A549 (cell line): ENCODE measurements around the gene UHRF2.
A peak's percentile ranks its signal among the peaks of the same experiment; 100 is the strongest.

Experiments used
- BHLHE40 ChIP-seq: IDR thresholded peaks from 2 replicates; pipeline ENCODE4 v1.6.1; 2012; ENCODE audit warnings: low read depth, low read length, inconsistent platforms
- CTCF ChIP-seq: fragments of >200 bp; sonication (Bioruptor Twin); formaldehyde crosslinking; IDR thresholded peaks from 3 replicates; pipeline ENCODE4 v1.5.1; 2016
- ELK1 ChIP-seq: fragments of 150-350 bp; IDR thresholded peaks from 2 replicates; pipeline ENCODE4 v1.6.1; 2014; ENCODE audit warnings: low read depth, mild to moderate bottlenecking, low read length
- FOXS1 ChIP-seq: fragments of 250-450 bp; sonication (Bioruptor Pico); IDR thresholded peaks from 2 replicates; pipeline ENCODE4 v1.5.0; 2020; ENCODE audit warnings: mild to moderate bottlenecking, moderate library complexity
- HES2 ChIP-seq: fragments of >200 bp; sonication (Bioruptor Twin); formaldehyde crosslinking; IDR thresholded peaks from 2 replicates; pipeline ENCODE4 v1.6.1; 2016
- KDM5A ChIP-seq: fragments of 200-600 bp; sonication (generic); IDR thresholded peaks from 2 replicates; pipeline ENCODE4 v1.6.1; 2016; ENCODE audit warnings: antibody characterized with exemption, mild to moderate bottlenecking
- MAFK ChIP-seq: fragments of 450-650 bp; IDR thresholded peaks from 2 replicates; pipeline ENCODE4 v1.6.1; 2014; ENCODE audit not compliant: partially characterized antibody
- MAX ChIP-seq: IDR thresholded peaks from 2 replicates; pipeline ENCODE4 v1.6.1; 2012
- PBX3 ChIP-seq: IDR thresholded peaks from 2 replicates; pipeline ENCODE4 v1.6.1; 2012
- PHF8 ChIP-seq: fragments of 200-600 bp; sonication (generic); IDR thresholded peaks from 2 replicates; pipeline ENCODE4 v1.6.1; 2016; ENCODE audit warnings: low read depth, mild to moderate bottlenecking, antibody characterized with exemption, moderate library complexity, borderline replicate concordance
- POLR2A ChIP-seq: IDR thresholded peaks from 2 replicates; pipeline ENCODE4 v1.6.1; 2012; ENCODE audit warnings: mild to moderate bottlenecking, low read length
- POLR2AphosphoS2 ChIP-seq: conservative IDR thresholded peaks from 2 replicates; pipeline ENCODE4 v1.6.1; 2012; ENCODE audit warnings: low read length, improper control_type of control experiment, inconsistent platforms
- RAD21 ChIP-seq, 2 experiments: fragments of >200 bp in 1 of 2; sonication (Bioruptor Twin) in 1 of 2; formaldehyde crosslinking in 1 of 2; IDR thresholded peaks in 1 of 2; conservative IDR thresholded peaks in 1 of 2; 2 replicates in 1 of 2; 3 replicates in 1 of 2; pipeline ENCODE4 v1.6.1; 2012 to 2018; ENCODE audit warnings: inconsistent platforms in 1 of 2
- REST ChIP-seq: fragments of 200-600 bp; sonication (generic); IDR thresholded peaks from 2 replicates; pipeline ENCODE4 v1.6.1; 2016; ENCODE audit warnings: antibody characterized with exemption, mild to moderate bottlenecking, moderate library complexity

GRCh38 chr9:6413365-6414246, 607 bp downstream of the UHRF2 start:
- TF ChIP-seq POLR2A (no peak), CTCF (no peak), KDM5A (no peak), RAD21 (conservative IDR thresholded peaks at IDR 0.05 in 1 of 2, IDR thresholded peaks at IDR 0.05 in 1 of 2) (no peak), FOXS1 (CRISPR knock-in tag) (no peak), REST (no peak), PHF8 (0 out of 2 replicates have a peak, but pooled peaks have one; percentile 44), BHLHE40 (no peak), PBX3 (no peak), HES2 (no peak), ELK1 (no peak), MAX (no peak), POLR2AphosphoS2 (no peak), MAFK (no peak)
